NK-92 (cell line): ENCODE data around the gene PDE3A.

Experiments
- DNase-seq: peaks from one replicate; lab custom pipeline; 2025; ENCODE audit not compliant: unreplicated experiment; lab: John Stamatoyannopoulos, UW

Gene PDE3A

GRCh38 chr12:20490213-20490612 lies 121.9 kb downstream of the PDE3A start:
- no peak for DNase-seq

GRCh38 chr12:20491290-20491689 lies 123.0 kb downstream of the PDE3A start:
- DNase-seq: no peak

- no peak for DNase-seq
These were observed 124.0 kb downstream of the PDE3A start for GRCh38 chr12:20492251-20492760.

- DNase-seq: no peak
These were observed 125.6 kb downstream of the PDE3A start for GRCh38 chr12:20493934-20494333.

- no peak for DNase-seq
These were observed 126.5 kb downstream of the PDE3A start for GRCh38 chr12:20494851-20495250.

GRCh38 chr12:20495997-20496396 lies 127.7 kb downstream of the PDE3A start:
- no peak for DNase-seq

GRCh38 chr12:20497707-20498106 lies 129.4 kb downstream of the PDE3A start:
- no peak for DNase-seq

GRCh38 chr12:20501958-20502357 lies 133.6 kb downstream of the PDE3A start:
- no peak for DNase-seq

GRCh38 chr12:20503858-20504257 lies 135.5 kb downstream of the PDE3A start:
- no peak for DNase-seq

- no peak for DNase-seq
These were observed 136.7 kb downstream of the PDE3A start for GRCh38 chr12:20505056-20505455.

- DNase-seq: no peak
These were observed 138.7 kb downstream of the PDE3A start for GRCh38 chr12:20507056-20507455.

GRCh38 chr12:20507711-20508110 lies 139.4 kb downstream of the PDE3A start:
- DNase-seq: no peak

- no peak for DNase-seq
These were observed 140.0 kb downstream of the PDE3A start for GRCh38 chr12:20508359-20508758.

- DNase-seq: no peak
These were observed 140.6 kb downstream of the PDE3A start for GRCh38 chr12:20508962-20509361.

GRCh38 chr12:20510811-20511210 lies 142.5 kb downstream of the PDE3A start:
- DNase-seq: no peak

GRCh38 chr12:20513189-20513588 lies 144.9 kb downstream of the PDE3A start:
- no peak for DNase-seq

GRCh38 chr12:20514598-20514997 lies 146.3 kb downstream of the PDE3A start:
- no peak for DNase-seq

- no peak for DNase-seq
These were observed 152.2 kb downstream of the PDE3A start for GRCh38 chr12:20520532-20520931.

GRCh38 chr12:20523658-20524057 lies 155.3 kb downstream of the PDE3A start:
- DNase-seq: no peak

GRCh38 chr12:20524113-20524512 lies 155.8 kb downstream of the PDE3A start:
- no peak for DNase-seq

- DNase-seq: no peak
These were observed 156.8 kb downstream of the PDE3A start for GRCh38 chr12:20525064-20525610.

GRCh38 chr12:20527417-20528163 lies 159.3 kb downstream of the PDE3A start:
- no peak for DNase-seq

GRCh38 chr12:20528208-20528607 lies 159.9 kb downstream of the PDE3A start:
- no peak for DNase-seq
